Right lobe of liver (tissue), 4 donors: Measurements from ENCODE around the gene SLC35D2.

Experiments used
- CTCF ChIP-seq, 4 donors: fragments of 200-600 bp in 3 of 4; fragments of 450-650 bp in 1 of 4; IDR thresholded peaks; one replicate each; pipeline versions ENCODE4 v1.5.1 to v1.8.0; 2016 to 2022; ENCODE audit warnings: antibody characterized with exemption in 4 of 4, mild to moderate bottlenecking in 2 of 4
- POLR2A ChIP-seq: fragments of 450-650 bp; IDR thresholded peaks from one replicate; pipeline ENCODE4 v1.6.1; 2017; ENCODE audit warnings: antibody characterized with exemption, mild to moderate bottlenecking
- donor health status: DM: no; HTN: no; CAD: no.
- donor health status: DM: no; HTN: no; CAD: no.
- donor health status: DM: no; HTN: yes; CAD: no.

- TF ChIP-seq CTCF (IDR thresholded peaks at IDR 0.05) (no peak), POLR2A (no peak)
Observed at GRCh38 chr9:96408409-96409280, 25.1 kb upstream of the SLC35D2 start.
